Jurkat, Clone E6-1 (cell line): ENCODE data around the gene ANO1.

Experiments used
- DNase-seq: peaks from one replicate; pipeline ENCODE4 v3.0.0-alpha.2; 2011; ENCODE audit warnings: low read depth, low spot score
- H3K4me3 ChIP-seq: 2 replicates; pipeline ENCODE4 v1.5.1; 2011; ENCODE audit warnings: mild to moderate bottlenecking, low read length, control low read depth, moderate library complexity

The ANO1 gene

DNA sequence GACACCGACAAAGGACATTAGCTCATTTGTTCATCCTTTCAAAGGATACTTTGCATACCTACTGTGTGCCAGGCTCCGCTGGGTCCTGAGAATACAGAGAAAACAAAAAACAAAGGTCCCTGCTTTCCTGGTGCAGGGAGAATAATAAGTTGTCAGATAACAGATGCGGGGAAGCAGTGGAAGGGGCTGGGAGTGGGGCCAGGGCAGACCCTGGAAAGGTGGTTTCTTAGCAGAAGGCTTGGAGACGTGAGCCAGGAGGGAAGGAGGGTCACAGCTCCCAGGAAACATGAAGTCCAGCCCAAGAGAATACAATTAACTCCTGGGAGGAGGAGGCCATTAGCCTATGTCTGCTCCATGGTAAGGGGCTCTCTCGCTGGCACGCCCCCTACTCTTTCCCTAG, 9.8 kb upstream of the ANO1 start:
- H3K4me3 ChIP-seq = no peak overlapping the region
- no peak for DNase-seq

DNA sequence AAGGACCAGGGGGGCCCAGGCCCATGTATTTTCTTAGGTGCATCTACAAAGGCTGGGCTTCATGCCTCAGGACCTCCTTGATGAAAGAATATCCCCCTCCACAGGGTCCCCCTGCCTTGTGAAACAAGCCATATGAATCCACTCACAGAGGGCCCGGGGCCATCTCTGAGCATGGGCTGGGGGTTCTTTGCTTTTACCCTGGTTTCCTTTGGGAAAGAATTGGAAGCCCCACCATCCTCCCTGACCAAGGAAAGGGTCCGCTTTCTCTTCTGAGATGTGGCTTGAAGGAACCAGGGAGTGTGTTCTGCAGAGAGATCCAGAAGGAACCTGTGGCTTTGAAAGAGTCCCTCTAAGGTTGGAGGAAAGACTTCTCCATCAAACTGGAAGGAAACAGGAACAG, 9.2 kb upstream of the ANO1 start:
- H3K4me3 ChIP-seq = no peak overlapping the region
- DNase-seq = no peak

DNA sequence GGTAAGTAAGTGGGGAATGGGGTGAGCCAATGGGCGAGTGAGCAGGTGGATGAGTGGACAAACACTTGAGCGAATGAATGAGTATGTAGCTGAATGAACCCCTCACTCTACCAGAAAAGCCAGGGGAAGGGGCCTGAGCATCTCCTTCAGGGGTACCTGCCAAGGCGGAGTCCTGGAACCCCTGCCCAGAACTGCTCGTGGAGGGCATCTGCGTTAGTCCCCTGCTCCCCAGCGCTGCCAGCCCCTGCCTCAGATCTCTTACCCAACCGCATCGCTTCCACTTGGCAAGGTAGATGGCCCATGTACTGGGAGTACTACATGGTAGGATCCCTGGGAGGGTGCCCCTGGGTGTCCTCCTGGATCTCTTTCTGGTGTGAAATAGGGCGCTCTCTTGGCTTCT, 7.4 kb upstream of the ANO1 start:
- no peak overlapping the region for H3K4me3 ChIP-seq
- DNase-seq = no peak

DNA sequence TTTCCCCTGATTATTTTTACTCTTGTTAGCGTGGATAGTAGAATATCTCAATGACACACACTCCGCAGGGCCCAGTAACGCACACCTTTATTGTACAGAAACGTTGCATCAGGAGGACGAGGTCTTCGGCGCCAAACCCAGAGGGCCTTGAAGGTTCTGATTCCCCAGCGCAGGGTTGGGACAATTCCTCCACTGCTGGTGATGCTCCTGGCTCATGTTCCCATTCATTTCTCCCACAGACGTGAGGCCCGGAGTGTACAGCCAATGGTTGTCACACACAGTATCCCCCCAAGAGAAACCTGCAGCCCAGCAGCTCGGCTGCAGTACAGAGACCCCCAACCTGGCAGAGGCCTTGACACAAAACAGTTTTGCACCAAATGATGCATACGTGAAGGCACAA, 6.1 kb upstream of the ANO1 start:
- no peak overlapping the region for H3K4me3 ChIP-seq
- DNase-seq = no peak

DNA sequence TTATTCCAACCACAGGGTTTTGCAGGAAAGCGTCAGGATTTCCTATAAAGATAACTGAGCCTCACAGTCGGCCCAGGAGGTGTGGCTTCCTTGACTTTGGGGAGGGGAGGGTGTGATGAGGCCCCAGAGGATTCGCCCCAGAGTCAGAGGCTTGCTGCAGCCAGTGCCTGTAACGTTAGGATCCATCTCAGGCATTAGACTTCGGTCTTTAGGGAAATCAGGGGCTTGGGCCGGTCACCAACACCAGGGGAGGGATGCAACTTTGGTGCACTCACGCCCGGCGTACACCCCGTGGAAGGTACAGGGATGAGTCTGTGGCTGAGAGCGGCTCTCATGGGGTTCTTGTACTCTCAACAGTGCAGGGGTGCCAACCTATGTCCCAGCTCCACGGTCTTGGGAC, 5.7 kb upstream of the ANO1 start:
- DNase-seq = no peak
- H3K4me3 ChIP-seq = no peak overlapping the region

DNA sequence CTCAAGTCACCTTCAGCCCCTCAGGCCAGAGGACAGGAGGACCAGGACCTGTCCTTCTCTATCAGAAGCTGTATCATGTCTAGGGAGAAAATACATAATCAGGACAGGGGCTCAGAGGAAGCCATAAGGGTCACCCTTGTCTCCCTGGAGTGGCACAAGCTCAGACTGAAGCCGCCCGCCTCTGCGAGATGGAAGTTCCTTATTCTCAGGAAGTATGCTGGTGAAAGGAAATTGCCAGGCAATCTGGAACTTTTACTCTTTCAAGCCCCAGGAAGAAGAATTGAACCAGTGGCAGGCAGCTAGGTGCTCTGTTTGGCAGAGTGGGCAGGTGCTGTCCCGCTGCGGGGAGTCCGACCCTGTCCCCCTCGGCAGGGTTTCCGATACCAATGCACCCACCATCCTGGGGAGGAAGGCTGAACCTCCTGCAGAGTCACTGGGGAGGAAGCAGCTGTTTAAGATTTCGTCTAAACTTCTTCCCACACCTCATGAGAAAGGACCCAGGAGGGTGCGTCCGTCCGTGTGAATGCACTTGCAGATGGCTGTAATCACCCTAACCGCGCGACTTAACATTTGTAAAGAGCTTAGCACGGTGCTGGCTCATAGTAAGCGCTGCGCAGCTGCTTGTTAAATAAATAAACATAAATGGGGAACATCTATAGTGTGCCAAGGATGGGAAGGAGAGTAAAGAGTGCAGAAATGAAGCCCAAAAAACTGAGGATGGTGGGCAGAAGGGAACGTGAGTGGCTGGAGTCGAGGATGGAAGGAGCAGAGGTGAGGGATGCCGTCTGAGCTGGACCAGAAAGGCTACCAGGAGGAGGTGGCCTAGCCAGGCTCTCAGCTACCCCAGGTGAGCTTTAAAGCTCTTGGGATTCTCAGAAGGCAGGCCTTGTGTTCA, 5.0 kb upstream of the ANO1 start:
- no peak for DNase-seq
- no peak overlapping the region for H3K4me3 ChIP-seq

DNA sequence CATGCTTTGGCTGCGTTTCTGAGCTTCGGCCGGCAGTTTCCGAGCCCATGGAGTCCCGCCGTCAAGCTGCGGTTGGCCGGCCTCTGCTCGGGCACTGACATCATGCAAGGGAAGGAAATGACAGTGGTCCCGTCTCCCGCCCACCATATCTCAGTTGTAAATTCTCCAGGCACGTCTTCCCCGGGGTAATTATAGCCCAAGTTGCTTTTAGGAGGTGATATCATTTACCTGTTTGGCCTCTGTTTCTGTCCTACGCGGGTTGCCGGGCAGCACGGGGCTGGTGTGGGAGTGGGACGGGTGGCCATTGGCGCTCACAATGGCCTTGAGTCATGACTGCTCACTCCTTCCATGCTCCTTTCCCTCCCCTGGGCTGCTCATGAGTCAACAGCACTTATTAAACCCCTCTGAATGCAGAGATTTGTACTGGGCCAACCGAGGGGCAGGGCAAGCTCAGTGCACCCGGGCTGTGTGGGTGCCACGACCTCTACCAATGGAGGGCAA, 4.2 kb upstream of the ANO1 start:
- no peak overlapping the region for H3K4me3 ChIP-seq
- DNase-seq = no peak

DNA sequence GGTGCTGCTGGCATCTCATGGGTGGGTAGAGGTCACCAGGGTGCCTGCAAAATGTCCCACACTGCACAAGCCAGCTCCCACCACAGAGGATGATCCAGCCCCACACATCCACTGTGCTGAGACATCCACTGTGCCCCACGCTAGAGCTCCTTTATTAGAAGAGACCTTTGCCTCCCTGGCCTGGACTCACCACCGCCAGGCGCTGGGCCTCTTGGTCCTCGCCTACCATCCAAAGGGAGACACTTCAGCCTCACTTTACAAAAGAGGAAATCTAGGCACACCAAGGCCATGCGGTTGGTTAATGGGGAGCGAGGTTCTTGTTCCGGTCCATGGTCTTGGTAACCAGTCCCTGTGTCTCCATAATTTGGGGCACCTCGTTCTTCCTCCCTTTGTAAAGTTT, 3.4 kb upstream of the ANO1 start:
- DNase-seq = no peak
- H3K4me3 ChIP-seq = no peak overlapping the region

DNA sequence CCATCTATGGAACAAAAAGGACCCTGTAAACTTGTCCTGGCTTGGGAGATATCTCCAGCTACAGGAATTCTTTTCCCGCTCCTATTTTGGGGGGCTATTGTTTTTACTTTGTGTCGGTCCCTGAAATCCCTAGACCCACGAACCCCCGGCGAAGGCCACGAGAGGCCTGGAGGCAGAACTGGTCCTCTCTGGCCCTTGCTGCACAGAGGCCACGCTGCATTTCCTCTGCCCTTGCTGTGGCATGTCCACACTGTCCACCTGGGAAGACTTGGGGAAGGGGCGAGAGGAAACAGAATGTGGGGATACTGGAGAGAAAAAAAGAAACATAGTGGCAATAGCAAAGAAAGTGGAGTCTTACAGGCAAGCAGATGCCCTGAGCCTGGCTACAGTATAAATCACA, 2.3 kb upstream of the ANO1 start:
- H3K4me3 ChIP-seq = no peak overlapping the region
- DNase-seq = no peak

DNA sequence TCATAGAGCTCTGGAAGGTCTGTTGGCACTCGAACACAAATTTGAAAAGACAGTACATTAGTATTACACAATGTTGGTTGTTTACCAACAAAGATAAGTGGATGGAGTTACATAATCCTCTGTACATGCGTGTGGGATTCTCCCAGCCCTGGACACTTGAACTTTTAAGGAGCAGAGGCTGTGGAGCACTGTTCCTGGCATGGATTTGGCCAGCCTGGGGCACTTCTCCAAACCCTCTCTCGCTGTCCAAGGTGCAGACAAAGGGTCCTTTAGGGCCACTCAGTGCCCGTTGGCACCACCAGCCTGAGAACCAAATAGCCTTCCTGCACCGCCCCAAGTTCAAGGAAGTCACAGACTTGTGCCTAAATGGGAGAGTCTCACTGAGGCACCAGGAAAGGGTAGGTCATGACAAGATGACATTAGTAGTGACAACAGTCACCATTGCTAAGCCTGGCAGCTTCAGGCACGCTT, 1.6 kb upstream of the ANO1 start:
- DNase-seq = no peak
- no peak overlapping the region for H3K4me3 ChIP-seq

DNA sequence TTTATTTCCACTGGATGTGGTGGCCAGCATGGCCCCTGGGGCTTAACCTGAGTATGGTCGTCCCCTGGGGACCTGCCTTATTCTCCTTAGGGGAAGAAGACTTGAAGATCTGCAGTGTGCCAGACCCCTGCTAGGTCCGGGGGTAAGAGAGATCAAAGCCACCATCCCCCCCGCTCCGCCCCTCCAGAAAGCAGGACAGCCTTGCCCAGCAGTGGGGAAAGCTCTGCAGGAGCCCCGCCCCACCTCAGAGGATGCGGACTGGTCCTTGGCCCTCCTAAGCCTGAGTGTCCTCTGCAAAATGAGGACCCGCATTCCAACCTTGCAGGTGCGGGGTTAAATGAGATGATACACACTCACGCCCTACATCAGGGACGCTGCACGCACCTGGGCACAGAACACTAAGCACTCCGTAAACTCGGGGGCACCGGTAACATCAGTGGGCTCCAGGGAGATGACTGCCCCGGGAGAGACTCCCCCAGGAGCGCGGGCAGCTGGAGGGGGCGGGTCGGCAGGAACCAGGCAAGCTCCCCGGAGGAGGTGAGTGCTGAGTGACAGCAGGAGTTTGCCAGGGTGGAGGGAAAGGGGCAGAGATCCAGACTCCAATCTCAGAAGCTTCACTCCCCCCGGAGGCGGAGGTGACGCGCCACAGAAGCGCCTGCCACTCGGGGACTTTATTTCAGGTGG, 564 bp upstream of the ANO1 start:
- no peak for DNase-seq
- no peak overlapping the region for H3K4me3 ChIP-seq

DNA sequence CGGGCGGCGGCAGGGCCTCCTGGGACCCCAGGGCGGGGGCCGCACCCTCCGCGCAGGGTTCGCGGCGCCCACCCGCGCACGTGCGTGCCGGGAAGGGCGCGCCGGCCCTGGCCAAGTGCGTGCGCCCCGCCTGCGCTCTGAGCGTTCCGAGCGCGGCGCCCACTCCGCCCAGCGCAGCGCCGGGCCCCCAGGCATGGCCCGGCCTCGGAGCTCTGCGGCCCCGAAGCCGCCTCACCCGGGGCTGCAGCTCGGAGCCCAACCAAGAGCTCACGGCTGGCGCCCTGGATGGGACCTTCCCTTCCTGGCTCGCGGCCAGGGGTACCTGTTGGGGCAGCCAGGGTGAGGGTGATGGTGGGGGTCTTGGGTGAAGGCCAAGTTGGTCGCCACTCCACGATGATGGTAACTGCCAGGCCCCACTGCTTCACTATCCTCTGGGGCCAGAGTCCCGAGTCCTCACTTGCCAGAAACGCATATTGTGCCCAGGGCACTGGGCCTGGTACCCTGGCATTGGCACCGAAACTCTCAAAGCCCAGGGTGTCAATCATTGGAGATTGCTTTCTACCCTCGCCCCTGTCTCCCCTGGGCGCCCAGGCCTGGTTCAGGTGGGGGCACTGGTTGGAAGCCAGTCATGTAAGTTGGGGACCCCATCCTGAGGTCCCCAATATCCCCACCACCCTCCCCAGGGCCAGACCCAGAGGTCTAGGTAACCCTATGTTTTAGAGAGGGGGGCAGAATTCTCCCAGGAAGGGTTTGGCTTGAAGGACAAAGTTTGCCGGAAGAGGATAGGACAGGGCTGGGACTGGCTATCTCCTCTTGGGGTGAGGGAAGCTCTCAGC, 882 bp downstream of the ANO1 start:
- no peak for DNase-seq
- no peak overlapping the region for H3K4me3 ChIP-seq

DNA sequence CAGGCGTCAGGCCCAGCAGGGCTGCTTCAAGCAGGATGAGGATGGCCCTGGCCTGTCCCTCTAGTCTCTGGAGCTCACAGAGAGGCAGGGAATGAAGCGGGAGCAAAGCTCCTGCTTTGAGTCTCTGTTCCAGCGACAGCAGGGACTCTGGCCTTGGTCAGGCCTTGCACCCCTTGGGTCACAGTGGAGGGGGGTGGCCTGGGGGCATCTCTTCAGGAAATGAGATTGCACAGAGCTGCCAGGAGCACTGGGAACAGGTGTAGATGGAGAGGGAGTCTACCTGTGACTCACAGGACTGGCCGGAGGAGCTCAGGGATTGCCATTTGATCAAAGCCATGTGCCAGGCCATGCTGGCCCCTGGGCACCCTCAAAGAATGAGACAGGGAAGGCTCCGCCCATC, 1.6 kb downstream of the ANO1 start:
- DNase-seq = no peak
- H3K4me3 ChIP-seq = no peak overlapping the region

DNA sequence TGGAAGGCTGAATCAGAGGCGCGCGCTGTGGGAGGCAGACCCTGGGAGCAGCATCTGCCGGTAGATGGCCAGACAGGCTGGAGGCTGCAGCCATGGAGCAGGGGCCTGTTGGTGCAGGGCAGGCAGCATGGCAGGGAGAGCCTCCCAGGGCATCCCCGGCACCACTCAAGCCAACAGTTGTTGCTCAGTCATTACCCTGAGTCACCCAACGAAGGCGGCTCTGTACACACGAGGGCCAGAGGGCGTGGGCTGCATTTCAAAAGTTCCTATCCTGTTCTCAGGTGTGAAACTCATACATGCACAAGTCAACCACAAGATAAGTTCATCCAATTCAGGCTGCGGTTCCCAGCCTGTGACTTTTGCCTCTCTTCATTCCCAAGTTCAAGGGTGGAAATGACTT, 2.6 kb downstream of the ANO1 start:
- no peak overlapping the region for H3K4me3 ChIP-seq
- DNase-seq = no peak

DNA sequence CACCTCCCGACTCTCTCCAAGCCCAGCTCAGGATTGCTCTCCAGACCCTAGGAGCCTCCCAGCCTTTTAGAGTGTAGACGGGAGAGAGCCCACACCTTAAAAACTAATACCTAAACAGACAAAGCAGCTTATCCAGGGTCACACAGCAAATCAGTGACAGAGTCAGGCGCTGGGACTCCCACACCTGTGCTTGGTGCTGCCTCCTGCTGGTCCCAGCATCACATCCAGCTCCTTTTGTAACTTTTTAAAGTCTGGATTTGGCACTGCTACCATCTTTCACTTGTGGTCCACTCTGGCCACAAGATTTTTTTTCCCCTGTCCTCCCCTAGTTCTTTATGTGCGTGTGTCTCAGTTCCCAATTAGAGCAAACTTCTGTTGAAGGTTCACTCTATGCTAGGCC, 4.7 kb downstream of the ANO1 start:
- peak; percentile 6 for DNase-seq
- no peak overlapping the region for H3K4me3 ChIP-seq

DNA sequence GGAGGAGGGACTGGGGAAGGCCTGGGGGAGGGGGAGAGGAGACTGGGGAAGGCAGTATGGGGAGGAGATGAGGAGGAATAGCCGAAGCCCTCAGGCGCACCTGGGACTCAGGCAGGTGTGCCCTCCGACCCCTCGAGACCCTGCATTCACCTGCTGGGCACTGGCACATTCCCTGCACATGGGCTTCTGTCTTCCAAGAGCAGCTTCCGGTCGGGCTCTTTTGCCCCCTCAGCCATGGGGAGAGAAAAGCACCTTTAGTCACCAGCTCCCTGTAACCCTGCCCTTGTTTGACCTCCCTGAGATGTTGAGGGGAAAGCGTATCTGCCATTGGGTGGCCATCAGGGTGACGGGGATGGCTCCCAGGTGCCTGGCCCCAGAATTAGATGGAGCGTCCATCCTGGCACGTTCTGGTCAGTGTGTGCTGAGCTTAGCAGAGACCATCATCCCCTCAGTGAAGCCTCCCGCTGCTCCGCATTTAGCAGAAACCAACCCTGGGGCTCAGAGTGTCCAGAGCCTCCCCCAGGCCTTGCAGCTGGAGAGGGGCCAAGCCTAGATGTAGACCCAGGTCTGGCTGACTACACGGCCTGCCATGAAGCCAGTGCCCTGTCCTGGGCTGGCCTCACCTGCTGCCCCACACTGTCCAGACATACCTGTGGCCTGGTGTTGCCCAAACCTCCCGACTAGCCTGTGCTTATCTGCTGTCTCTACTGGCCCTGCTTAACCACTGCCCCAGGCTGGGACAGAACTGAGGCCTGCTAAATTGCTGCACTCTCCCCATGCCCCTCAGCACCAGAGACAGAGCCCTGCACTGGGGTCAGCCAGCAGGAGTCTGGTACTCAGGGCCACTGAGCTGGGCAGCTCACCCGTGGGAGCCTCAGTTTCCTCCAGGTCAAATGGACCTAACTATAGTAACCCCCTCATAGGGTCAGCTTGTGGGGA, 6.2 kb downstream of the ANO1 start:
- DNase-seq = no peak
- no peak overlapping the region for H3K4me3 ChIP-seq

DNA sequence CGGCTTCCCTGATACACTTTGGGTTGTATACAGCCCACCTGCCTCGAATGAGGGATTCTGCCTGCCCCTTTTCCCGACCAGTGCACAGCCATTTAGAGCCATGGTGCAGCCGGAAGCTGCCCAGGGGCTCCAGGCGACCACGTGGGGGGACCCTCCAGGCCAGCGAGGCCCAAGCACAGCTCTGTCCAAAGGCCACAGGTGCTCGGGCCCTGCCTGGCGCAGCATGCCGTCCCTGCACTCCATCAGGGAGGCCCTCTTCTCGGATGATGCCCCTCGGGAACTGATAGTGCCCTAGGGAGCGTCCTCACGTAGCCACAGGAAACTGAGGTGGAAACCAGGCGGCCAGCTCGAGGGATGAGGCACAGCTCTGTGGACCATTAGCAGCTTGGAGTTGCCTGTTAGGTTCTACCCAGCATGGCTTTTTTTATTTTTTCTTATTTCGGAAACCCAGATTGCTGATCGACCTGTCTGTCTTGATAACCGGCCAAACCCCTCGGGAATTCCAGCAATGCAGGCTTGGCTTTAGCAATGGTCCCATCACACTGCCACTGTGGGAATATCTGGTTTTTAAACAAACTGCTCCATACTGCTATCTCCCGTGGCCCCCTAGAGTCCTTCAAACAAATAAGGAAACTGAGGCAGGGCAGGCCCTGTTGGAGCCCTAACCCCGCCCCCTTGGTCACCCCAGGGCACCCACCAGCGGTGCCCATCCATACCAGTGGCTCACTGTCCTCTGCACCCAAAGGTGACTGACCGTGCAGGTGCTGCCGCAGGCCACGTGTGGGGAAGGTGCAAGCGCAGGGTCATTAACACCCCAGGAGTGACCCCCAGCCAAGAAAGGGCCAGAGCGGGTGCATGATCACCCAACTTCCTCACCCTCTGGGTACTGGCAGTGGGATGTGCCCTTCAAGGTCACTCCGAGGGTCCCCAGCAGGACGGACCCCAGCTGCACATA, 8.0 kb downstream of the ANO1 start:
- DNase-seq = no peak
- H3K4me3 ChIP-seq = no peak overlapping the region
